HG02973 (cell line): ENCODE results near the gene NEO1.
A peak's percentile ranks its signal among the peaks of the same experiment; 100 is the strongest.

Experiments
- ATAC-seq: cut with Tn5 transposase; IDR thresholded peaks from one replicate; pipeline ENCODE4 v1.9.1; 2021; ENCODE audit warnings: moderate library complexity; ENCODE audit not compliant: unreplicated experiment

The NEO1 gene, protein sequence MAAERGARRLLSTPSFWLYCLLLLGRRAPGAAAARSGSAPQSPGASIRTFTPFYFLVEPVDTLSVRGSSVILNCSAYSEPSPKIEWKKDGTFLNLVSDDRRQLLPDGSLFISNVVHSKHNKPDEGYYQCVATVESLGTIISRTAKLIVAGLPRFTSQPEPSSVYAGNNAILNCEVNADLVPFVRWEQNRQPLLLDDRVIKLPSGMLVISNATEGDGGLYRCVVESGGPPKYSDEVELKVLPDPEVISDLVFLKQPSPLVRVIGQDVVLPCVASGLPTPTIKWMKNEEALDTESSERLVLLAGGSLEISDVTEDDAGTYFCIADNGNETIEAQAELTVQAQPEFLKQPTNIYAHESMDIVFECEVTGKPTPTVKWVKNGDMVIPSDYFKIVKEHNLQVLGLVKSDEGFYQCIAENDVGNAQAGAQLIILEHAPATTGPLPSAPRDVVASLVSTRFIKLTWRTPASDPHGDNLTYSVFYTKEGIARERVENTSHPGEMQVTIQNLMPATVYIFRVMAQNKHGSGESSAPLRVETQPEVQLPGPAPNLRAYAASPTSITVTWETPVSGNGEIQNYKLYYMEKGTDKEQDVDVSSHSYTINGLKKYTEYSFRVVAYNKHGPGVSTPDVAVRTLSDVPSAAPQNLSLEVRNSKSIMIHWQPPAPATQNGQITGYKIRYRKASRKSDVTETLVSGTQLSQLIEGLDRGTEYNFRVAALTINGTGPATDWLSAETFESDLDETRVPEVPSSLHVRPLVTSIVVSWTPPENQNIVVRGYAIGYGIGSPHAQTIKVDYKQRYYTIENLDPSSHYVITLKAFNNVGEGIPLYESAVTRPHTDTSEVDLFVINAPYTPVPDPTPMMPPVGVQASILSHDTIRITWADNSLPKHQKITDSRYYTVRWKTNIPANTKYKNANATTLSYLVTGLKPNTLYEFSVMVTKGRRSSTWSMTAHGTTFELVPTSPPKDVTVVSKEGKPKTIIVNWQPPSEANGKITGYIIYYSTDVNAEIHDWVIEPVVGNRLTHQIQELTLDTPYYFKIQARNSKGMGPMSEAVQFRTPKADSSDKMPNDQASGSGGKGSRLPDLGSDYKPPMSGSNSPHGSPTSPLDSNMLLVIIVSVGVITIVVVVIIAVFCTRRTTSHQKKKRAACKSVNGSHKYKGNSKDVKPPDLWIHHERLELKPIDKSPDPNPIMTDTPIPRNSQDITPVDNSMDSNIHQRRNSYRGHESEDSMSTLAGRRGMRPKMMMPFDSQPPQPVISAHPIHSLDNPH (N-terminal part only)

DNA sequence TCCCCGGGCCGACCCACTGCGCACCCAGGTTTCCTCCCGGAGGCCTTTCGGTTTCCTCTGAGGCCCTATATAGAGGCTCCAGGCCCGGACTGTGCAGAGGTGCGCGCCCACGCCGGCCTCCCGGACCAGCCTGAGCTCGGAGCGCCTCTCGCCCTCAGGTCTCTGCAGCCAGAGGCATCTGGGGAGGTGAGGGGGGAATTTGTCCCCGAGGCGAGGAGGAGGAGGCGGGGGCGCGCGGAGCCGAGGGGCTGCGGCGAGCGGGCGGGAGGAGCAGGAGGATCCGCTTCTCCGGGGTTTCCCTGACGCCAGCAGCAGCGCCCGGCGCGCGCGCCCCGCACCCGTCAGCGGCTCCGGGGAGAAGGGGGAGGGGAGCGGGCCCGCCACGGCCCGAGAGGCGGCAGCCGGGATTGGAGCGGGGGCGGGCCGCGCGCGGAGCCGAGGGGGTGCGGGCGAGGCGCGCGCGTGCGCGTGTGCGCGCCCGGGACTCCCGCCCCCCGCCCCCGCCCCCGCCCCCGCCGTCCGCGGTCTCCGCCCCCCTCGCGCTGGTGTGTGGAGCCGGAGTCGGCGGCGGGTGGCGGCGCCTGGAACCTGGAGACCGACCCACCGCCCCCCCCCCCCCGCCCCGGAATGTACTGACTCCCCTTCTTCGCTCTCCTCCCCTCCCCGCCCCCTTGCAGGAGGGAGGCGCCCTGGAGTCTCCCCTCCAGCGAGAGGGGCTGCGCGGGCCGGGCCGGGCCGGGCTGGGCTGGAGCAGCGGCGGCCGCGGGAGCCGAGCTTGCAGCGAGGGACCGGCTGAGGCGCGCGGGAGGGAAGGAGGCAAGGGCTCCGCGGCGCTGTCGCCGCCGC is at the start of gene NEO1:
Gene NEO1 (plus strand): TSS at position 657 of the 846 bp plus-strand sequence. CDS start 213 bp downstream, outside the sequence.
- peak; percentile 55 for ATAC-seq

DNA sequence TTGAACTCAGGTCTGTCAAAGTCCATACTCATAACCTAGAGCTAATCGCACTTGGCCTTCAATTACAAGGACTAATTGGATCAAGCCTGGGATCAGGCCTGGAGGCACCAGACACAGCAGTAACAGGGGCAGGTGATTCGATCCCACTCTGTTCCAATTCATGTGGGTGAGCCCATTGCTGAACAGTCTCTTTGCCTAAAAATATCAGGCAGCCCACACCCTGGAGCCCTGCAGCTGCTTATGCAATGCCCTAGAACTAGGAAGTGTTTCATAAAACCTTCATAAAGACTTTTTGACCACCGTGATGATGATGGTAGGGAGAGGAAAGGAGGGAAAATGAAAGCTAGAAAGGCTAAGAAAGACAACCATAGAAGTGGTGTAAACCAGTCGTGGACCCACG is 47.8 kb upstream of the NEO1 start:
- no peak for ATAC-seq

DNA sequence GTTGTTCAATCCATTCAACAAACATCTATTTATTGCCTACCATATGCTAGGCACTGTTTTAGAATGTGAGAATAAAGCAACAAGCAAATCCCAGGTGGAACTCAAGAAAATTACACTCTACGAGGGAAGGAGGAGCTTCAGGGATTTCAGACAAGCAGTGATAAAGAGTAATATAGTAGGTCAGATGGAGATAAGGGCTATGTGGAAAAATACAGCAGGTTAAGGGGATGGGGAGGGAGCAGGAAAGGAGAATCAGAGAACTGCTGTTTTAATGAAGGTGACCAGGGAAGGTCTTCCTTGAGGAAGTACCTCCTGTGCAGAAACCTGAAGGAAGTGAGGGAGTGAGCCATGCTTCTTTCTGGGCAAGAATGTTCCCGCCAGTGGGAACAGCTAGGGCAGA is 47.2 kb upstream of the NEO1 start:
- no peak for ATAC-seq

DNA sequence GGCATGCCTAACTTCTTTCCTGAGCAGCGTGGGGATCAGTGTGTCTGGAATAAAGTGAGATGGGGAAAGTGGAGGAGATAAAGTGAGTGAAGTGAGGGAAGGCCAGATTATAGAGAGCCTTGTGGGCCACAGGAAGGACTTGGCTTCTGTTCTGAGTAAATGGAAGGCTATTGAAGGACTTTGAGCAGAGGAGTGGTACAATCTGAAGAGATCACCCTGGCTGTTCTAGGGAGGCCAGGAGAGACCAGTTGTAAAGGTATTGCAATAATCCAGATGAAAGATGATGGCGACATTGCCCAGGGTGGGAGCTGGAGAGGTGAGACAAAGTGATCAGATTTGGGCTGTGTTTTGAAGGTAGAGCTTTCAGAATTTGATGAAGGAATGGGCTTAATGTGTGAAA is 46.8 kb upstream of the NEO1 start:
- ATAC-seq = no peak

DNA sequence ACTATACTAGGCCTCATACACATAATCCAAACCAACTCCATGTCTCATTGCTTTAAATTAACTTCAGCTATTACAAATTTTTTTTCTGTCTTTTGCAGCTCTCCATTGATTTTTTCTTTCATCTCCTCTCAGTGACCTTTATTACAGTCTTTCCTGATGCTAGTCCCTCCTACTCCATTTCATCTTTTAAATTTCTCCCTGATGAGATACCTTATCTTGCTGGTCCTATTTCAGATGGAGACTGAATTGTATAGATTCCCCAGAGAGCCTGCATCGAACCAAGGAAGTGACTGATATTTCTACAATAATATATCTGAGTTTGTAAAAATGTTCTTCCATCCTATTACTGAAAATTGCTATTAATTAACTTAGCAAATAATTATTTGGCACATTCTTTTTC is 45.7 kb upstream of the NEO1 start:
- no peak for ATAC-seq

DNA sequence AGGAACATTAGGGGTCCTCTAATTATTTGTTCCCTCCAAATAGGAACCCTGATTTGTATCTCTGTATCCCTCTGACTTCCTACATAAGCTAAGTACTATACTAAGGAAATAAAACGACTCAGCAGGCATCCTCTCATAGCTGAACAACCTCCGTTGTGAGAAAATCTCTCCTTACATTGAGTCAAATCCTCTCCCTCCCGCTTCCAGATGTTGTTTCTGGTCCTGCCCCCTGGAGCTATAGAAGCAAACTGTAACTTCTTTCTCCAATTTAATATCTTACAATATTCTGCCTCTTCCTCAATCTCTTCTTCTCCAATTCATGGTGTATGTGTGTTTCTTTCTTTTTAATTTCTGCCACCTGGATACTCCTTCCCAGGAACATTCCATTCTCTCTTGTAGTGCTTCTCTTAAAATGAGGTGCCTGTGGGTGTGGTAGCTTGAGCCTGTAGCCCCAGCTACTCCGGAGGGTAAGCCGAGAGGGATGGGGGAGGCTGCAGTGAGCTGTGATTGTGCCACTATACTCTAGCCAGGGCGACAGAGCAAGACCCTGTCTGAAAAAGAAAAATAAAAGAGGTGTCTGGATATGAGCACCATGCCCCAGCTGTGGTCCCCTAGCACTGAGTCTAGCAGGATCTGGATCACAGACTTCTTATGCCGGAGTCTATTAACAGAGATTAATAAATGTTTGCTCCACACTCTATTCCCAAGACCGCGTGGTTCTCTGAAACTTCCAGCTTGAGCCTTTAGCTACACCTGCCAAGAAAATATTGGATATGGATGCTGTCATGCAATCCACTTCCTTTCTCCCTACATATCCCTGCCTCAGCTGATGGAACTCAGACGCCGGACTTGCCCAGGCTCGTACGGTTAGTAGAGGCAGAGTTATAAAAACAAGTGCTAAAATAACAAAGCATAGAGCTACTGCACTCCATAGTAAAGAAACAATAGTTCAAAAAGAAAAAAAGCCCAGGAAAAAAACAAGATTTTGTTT is 42.9 kb upstream of the NEO1 start:
- no peak for ATAC-seq

DNA sequence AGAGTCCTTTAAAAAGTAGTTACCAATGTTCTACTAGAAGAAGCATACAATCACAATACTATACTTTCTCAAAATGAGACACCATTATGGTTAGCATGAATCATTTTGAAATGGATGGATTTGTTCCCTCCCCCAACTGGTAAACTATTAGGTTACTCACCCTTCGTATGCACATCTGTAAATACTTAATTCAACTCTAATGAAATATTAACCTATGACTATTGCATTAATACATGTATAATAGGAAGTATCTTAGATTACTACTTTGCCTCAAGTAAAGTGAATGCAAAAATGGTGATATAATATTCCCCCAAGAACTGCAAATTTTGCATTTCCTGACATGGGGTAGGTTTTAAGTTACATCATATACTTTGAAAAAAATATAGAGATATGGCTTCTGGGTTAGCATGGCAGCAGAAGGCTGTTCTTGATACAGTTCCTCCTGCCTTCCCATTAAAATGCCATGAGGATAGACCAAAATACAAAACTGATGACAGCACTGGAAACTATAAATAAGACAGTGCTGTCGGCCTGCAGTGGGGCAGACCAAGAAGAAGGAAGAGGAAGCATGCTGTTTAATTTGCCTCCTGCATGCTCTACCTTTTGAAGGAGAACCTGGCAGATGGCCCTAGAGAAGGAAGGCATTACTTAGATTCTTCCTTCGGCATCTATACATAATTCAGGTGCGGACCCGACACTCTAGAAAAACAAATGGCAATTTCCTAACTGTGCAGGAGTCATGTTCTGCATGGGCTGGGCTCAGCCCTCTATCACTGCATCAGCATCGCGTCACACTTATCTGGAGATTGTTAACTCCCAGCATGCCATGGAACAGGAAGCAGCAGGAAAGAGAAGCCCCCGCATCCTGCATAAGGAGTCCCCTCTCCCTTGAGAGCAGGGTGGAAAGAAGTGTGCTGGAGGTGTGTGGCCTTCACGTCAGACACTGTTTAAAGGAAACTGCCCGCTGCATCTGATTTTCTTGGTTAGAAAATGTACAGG is 41.8 kb upstream of the NEO1 start:
- no peak for ATAC-seq

DNA sequence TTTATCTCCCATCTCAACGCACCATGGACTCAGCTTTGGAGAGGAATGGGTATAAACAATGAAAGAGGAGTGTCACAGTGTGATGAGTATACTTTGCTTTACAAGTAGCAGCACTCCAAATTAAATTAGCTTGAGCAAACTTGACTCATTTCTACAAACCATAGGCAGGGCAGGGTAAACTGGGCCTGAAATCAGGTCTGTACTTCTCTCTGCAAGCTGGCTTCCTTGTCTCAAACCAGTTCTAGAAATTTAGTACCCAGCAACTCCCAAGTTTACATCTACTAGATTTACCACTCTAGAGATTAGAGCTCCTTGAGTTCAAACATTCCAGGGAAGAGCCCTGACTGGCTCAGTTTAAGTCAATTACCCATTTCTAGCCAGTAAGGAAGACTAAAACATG is 37.4 kb upstream of the NEO1 start:
- ATAC-seq = no peak

DNA sequence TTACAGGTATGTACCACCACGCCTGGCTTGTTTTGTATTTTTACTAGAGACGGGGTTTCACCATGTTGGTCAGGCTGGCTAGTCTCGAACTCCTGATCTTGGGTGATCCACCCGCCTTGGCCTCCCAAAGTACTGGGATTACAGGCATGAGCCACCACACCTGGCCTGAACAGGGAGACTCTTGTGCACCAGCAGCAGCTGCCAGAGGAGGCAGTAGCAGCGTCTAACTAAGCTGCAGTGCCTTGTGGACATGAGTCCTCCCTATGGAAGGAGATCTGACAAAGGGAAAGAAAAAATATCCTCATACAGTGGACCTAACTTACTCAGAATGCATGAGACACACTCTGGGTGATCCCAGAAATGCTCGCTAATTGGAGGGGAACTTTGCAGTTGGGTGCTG is 36.8 kb upstream of the NEO1 start:
- ATAC-seq = no peak

DNA sequence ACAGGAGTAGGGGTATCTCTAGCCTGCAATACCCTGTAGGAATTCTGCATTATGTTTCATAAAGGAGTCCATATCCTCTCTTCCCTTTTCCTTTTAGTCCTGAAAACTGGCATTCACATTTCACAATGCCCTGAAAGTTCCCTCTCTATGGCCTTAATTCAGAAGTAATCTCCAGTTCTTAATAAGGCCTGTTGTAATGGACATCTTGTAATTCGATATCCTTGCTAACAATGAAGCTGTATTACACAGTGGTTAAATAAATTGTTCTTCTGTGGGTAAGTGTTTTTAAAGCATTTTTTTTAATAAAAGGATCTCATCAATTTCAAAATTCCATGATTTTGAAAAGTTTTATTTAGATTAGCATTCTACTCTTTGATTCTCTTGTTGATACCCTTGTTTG is 34.3 kb upstream of the NEO1 start:
- ATAC-seq = no peak

DNA sequence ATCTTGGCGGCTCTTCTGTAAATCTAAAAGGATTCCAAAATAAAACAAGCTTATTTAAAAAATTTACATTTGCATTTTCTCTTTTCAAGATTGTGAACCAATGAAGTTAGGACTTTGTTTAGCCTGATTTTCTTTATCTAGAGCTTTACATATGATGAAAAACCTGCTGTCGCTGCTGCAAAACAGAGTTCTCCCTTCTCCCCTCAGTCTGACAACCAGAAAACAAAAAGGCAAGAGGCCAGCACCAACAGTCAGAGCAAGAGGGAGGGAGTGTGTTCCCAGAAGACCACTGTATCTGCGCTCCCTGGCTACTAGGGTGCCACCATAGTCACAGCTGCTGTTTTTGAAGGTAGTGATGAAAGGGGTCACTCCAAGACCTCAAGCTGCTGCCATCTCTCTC is 33.1 kb upstream of the NEO1 start:
- no peak for ATAC-seq

DNA sequence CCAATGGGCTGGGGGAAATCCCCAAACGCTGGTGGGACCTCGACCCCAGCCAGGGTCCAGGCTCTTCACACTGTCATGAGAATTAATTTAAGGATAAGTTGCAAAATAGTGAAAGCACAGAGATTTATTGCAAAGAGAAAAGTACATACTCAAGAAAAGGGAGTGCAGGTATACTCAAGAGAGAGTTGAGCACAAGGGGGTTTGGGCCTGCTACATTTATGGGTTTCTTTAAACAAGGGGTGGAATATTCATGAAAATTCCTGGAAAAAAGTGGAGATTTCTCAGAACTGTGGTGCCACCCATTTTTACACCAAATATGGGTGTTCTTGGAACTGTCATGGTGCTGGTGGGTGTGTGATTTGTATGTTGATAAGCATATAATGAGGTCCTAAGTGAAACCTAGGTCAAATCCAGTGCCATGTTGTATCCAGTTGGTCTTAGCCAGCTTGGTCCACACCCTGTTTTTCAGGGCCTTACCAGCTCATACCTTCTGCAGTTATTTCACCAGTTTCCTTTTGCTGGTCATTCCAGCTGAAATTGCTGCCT is 32.6 kb upstream of the NEO1 start:
- no peak for ATAC-seq

DNA sequence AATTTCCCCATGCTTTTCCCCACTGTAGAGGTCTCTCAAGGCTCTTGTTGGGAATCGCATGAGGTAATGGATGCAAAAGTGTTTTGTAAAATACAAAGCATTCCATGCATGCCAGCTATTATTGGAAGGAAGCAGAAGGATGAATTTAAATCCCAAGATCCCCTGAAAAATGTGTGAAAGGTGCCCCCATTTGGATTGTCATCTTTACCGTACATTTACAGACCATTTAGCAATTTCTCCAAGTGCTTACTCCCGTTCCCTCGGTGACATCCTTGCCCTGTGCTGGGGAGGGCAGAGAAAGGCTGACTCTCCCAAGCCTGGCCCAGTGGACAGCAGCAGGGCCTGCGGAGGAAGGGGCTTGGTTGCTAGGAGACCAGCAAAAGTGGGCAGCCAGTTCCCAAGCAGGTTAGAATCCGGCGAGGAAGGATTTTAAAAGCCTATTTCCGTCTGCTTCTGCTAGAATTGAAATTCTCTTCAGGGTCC is 31.1 kb upstream of the NEO1 start:
- ATAC-seq = no peak

DNA sequence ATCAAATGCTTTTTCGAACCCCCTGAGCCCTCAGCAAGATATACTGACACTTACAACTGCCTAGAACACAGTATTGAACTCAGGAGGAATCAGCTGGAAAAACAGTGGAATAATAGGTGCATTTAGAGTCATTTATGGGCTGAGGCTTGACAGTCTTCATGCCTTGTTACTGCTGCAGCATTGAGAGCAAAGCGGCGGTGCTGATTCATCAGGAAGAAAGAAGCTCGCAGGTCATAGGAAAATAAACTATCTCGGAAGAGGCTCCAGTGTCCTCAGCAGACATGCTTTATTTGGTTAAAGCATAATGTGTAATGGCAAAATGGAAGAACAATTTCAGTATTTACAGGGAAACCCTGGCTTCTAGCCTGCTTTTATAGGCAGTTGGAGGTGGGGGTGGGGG is 30.1 kb upstream of the NEO1 start:
- no peak for ATAC-seq

DNA sequence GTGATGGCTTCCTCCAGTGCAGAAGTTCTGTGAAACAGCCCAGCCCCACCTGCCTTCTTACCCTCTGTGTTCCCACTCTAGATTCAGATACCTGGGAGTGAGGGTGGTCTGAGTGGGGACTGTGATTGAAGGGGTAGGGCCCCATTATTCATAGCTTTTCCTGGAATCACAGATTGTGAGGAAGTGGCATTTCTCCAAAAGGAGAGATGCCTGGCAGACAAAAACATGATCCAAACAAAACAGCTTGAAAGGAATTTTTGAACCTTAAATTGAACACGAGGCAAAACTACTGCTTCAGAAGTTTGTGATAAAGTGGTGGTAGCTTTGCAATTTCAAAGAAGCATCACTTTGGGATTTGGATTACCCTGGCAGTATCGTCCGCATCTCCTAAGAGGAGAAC is 29.2 kb upstream of the NEO1 start:
- no peak for ATAC-seq

DNA sequence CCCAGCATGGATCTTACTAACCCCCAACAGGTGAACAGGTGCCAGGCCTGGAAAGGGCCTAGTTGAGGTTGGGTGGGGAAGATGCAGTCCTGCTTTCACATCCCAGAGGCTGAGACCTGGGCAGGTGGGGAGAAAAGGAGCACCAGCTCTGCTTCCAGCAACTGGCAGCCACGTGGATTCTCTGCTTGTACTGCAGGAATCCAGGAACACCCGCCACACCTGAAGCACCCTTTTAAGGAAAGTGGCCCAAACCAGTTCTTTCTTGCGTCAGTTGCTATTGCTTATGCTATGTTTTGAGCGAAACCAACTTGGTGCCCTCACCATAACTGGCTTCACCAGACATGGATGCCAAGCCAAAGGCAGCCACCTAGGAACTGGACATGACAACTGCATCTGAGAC is 28.1 kb upstream of the NEO1 start:
- no peak for ATAC-seq

DNA sequence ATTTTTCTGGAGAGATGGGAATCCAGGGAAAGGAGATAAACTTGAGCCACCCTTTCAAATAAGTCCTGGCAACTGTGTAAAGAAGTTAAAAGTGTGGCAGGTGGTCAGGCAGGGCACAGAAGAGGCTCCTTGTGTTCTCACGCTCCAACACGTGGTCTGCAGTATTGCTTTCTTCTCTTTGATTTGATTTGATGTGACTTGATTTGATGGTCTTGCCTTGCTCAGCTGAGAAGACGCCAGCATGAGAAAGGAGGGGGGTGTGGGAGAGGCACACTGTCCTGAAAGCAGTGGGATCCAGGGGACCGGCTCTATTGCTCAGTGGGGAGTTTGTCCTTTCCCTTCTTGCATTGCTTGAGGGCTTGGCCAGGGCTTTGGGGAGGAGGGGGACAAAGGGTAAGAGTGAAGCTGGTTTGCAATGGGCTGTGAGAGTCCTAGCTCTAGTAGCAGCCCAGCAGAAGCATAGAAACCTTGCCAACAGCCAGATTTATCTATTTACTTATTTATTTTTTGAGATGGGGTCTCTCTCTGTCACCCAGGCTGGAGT is 25.7 kb upstream of the NEO1 start:
- no peak for ATAC-seq
